Left renal pelvis (tissue), 4 donors: ENCODE data around the gene FBRSL1. TPM values are rescaled to one million over a fixed set of nuclear protein-coding genes. Genes with fewer than 3 reads are reported as not detected.

Source experiments
- DNase-seq, 4 donors: peaks; one replicate each; pipeline ENCODE4 v3.0.0-alpha.2; 2013; ENCODE audit warnings: low read depth in 4 of 4, low spot score in 3 of 4
- polyA plus RNA-seq, 4 donors: library from polyadenylated mRNA; unstranded; fragments of 120-200 nt; gene quantifications; one replicate each; pipeline ENCODE4 v1.2.1, GENCODE V29; 2013; ENCODE audit not compliant: insufficient read length in 4 of 4

Gene FBRSL1
- polyA plus RNA-seq, 4 donors, result 34.5 to 93.9 (median 48.2) TPM

DNA sequence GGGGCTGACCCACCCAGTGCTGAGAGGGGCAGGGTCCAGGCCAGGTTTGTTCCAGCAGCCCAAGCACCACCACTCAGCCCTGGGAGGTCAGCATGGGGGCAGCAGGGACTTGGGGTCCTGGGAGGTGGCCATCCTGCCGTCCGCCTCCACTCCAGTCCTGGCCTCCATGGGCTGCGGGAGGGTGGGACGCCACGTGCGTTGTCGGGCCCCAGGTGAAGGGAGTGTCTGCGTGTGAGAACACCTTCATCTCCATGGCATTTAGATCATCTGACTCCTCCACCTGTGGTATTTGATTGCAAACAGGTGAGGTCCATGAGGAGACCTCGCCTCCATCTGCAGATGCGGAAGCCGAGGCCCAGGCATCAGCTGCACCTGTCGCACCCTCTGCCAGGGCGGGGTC is 44.1 kb downstream of the FBRSL1 start:
- DNase-seq, result no peak

DNA sequence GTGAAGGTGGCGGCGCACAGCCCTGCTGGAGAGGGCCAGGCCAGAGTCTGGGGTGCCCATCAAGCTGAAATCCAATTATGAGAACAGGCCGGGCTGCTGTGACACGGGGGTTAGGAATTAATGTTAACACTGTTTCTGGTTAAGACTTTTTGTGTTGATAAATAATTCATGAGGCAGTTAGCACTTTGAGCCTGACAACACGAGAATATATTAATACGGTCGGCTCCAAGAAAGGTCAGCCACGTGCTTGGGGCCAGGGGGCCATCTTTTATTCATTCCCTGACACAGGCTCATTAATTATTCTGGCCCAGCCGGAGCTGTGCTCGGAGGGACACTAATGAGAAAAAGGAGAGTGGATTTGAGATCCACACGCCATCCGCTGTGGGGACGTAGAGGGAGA is 45.1 kb downstream of the FBRSL1 start:
- no peak for DNase-seq

DNA sequence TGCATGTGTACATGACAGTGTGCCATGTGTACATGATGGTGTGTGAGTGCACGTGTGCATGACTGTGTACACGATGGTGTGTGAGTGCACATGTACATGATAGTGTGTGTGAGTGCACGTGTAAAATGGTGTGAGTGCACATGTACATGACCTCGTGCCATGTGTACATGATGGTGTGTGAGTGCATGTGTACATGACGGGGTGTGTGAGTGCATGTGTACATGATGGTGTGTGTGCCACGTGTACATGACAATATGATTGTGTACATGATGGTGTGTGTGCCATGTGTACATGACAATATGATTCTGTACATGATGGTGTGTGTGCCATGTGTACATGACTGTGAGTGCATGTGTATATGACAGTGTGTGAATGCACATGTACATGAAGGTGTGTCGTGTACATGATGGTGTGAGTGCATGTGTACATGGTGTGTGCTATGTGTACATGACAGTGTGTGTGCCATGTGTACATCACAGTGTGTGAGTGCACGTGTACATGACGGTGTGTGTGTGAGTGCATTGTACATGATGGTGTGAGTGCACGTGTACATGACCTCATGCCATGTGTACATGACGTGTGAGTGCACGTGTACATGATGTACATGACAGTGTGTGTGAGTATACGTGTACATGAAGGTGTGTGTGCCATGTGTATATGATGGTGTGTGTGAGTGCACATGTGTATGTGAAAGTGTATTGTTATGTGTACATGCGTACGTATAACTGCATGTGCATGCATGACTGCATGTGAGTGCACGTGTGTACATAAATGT is 46.3 kb downstream of the FBRSL1 start:
- no peak for DNase-seq

DNA sequence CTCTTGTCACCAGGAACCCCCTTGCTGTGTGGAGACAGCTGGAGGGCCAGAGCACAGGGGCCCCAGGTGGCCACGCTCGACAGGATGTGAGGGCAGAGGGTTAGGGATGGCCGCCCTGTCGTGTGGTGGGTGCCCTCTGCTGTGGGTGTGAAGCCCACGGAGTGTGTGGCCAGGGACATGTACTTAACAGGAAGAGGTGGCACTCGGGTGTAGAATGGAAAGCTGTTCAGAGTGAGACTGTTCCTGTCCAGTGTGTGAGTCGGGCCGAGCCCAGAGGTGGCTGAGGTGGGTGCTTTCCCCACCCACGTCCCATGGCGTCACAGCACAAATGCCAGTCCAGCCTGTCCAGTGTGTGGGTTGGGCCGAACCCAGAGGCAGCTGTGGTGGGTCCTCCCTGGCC is 47.1 kb downstream of the FBRSL1 start:
- DNase-seq, result no peak

DNA sequence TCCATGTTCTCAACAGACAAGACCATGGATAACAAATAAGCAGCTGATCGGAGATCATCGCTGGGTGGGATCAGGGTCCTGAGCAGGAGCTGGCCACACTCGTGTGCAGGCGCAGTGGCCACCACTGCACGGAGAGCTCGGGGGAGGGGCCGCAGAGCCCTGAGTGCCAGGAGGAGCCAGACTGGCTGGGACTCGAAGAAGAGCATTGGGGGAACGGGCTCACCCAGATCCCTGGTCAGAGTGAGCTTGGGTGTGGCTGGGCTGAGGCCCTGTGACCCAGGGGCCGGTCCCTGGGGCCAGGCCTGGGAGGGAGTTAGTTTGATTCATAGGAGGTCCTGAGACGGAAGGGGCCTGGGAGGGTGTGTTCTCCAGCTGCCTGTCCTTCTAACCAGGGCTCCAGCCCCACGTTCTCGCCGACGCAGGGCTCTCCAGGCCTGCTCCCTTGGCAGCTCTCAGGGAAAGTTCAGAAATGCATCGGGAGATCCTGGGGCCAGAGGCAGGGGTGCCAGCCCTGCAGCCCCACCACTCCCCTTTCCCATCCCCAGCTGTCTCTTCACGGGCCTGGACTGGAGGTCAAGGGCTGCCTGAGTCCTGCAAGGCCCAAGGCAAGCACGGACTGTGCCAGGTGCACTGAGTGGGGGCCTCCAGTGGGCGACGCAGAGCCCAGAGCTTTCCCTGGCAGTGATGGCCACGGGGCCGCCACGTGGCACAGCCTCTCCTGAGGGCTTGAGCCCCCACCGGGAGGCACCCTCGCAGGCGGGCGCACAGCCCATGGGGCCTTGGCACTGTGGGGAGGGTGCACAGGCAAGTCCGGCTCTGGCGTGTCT is 48.1 kb downstream of the FBRSL1 start:
- DNase-seq, result no peak

DNA sequence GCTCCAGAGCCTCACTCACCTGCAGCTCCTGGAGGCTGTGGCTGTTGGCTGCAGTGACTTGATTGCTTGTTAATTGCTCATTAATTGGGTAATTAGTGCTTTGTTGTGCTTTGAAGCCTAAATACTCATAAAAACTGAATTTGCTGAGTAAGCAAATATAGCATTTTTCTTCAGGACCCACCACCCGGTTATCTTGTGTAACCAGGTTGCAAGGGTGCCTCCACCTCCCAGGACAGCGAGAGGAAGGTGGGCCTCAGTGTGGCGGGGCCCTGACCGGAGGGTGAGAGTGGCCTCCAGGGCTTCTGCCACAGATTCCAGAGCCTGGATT is 48.7 kb downstream of the FBRSL1 start:
- DNase-seq, result no peak

DNA sequence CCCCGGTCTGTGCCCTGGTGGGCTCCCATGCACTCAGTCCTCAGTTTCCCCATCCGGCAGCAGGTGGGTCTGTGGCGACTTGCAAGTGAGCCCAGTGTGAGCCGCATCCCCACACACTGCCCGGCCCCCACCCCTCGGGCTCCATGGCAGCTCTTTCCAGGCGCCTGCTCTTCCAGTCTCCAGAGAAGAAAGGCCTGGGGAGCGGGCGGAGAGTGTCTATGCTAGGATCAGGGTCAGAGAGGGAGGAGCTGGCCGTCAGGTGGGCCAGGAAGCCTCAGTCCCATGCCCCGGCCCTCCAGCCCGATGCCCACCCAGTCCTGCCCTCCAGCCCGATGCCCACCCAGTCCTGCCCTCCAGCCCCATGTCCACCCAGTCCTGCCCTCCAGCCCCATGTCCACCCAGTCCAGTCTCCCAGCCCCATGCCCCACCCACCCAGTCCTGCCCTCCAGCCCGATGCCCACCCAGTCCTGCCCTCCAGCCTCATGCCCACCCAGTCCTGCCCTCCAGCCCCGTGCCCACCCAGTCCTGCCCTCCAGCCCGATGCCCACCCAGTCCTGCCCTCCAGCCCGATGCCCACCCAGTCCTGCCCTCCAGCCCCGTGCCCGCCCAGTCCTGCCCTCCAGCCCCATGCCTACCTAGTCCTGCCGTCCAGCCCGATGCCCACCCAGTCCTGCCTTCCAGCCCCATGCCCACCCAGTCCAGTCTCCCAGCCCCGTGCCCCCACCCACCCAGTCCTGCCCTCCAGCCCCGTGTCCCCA is 49.2 kb downstream of the FBRSL1 start:
- no peak for DNase-seq

DNA sequence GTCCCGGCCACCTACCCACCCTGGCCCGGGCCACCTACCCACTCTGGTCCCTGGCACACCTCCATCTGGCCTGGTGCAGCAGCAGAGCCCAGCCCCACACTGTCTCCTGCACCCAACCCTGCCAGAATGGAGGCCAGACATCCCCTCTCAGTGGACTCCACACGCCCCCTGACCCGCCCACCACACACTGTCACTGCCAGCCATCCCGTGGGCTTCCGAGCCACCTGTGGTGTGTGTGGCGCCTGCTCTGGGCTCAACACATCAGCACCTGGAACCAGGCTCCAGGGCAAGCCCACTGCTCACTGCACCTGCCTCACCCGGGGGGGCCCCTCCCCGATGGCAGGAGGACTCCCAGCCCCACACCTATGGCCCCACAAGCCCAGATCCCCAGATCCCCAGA is 50.5 kb downstream of the FBRSL1 start:
- no peak for DNase-seq

DNA sequence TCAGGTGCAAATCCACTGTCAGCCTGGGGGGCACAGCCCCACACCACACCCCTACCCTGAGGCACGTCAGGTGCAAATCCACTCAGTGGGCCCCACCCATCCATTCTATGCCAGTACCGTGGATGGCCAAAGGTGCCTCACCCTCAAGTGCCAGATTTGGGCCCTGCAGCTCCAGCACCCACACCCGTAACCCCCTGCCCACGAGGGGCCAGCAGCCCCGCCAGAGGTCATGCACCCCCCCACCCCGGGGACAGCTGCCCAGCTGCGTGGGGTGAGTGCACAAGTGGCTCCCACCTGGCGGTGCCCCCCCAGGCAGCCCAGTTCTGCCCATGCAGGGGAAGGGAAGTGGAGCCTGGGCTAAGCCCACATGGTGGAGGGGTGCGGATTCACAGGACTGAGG is 51.2 kb downstream of the FBRSL1 start:
- DNase-seq, result no peak

DNA sequence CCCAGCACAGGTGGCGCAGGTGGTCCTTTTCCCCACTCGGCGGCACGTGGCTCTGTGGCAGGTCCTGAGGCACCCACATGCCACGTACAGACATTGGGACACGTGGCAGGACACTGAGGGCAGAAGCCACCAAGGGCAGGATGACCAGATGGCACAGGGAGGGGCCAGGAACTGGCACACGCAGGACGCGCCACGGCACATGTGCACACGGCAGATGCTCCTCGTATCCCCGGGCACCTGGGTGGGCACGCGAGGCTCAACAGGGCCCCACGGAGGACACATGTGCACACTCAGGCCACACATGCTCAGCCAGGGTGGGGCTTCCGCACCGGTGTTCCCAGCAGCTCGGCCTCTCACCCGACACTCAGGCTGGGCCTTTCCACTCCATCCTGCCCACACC is 52.0 kb downstream of the FBRSL1 start:
- no peak for DNase-seq

DNA sequence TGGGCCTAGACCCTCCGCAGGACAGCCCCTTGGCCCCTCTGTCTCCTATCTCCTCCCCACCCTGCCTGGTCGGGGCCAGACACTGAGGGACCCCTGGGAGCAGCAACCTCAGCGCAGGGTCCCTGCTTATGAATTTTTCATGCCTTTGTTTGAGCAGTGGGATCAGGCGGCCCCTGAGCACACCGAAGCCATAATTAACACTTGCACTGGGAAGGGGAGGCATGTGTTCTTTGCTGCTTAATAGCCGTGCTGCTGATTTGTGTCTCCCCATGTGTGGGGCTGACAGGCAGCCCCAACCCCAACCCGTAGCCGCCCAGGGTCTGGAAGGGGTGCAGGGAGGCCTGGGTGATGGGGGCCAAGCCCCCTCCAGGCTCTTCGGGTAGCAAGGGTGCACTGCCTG is 52.7 kb downstream of the FBRSL1 start:
- DNase-seq, result no peak

DNA sequence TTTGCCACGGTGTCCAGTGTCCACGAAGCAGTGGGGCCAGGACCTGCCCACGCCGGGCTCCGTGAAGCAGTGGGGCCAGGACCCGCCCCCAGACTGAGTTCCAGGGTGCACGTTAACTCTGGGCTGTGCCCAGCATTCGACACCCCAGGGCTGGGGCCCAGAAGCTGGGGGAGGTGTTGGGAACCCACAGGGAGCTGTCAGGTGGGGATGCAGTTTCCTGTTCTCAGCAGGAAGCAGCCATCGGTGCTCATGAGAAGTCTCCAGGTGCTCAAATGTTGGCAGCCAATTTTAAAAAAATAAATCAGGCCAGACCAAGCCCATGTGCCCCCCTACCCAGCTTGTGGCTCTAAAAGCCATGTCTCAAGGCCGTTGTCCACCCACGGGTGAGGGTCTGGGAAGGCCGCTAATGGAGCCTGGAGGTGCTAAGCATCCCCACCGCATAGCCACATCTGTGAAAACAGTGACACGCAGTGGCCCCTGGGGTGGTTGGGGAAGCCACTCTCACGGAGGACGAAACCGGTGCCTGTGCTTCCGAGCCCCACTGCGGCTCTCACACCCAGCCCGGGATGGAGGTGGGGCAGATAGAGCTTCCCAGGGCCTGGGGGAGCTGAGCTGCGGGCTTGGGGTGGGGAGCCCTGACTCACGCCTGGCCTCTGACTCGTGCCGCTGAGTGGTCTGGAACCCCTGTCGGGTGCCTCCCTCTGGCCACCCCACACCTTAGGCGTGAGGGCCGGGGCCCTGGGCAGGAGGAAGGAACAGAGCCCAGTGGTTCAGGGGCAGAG is 53.5 kb downstream of the FBRSL1 start:
- DNase-seq, result no peak

DNA sequence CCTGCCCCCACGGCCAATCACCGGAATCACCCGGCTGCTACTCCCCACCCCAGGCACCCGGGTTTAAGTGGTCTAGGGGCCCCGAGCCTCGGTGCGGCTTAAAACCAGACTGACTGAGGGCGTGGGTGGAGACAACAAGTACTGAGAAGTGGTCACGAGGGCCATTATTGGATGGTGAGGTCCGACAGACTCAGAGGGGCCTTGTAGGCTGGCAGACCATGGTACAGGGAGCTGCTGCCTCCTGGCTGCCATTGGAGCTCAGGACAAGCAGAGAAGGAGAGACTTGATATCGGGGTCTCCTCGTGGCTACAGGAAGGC is 54.1 kb downstream of the FBRSL1 start:
- DNase-seq, result no peak

DNA sequence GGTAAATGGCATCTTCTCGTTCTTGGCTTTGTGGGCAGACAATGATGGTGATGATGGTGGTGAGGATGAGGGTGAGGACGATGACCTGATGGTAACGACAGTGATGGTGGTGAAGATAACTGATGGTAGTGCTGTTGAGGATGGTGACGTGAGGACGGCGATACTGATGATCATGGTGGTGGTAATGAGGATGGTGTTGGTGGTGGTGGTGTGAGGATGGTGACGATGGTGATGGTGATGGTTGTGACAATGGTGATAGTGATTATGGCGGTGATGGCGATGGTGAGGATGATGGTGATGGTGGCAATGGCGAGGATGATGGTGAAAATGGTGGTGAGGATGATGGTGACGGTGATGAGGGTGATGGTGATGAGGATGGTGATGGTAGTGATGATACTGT is 54.5 kb downstream of the FBRSL1 start:
- no peak for DNase-seq

DNA sequence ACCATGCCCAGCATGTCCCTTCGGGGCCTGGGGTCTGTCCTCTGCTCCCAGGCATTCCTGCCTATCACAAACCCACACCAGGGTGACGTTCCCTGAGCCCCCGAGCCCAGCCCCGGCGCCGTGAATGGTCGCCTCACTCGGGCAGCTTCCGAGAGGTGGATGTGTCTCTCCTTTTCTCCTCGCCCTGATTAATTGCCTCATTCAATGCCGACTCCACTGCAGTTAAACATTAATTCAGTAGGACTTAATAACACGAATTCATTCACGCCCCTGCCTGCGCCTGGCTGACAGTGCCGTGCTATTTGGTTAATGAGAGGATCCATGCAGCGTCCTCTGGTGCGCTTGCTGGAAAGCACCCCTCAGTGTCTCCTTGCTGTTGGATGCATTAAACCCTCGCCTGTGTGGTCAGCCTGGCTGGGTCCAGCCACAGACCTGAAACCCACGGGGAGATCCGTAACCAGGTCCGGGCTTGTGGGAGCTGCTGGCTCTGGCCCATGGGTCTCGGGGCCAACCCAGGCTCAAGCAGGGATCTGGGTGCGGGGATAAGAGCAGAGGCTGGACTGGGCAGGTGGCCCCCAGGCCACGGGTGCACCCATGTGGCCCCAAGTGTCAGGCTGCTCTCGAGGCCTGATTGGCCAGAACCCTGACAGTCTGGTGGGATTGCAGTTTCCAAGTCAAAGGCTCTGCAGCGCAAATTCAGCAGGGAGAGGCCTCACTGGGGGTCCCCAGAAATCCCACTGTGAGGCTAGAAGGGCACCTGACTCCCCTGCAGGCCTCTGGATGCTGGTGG is 55.4 kb downstream of the FBRSL1 start:
- no peak for DNase-seq

DNA sequence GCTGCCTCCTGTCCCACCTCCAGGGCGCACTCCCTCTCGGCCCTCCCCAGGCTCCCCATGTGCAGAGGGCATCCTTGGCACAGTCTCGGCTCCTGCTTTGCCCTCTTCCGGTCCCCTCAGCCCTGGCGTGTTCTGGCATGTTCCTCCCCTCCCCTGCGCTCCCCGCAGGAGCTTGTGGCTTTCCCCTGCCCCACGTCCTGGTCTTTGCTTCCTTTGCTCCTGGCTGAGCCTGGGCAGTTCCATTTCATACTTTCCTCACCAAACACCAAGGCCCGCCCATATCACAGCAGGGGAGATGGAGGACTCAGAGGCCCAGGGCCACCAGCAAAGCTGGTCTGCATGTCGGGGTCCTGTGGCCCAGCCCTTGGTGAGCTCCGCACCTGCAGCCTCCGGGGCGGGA is 56.0 kb downstream of the FBRSL1 start:
- no peak for DNase-seq

DNA sequence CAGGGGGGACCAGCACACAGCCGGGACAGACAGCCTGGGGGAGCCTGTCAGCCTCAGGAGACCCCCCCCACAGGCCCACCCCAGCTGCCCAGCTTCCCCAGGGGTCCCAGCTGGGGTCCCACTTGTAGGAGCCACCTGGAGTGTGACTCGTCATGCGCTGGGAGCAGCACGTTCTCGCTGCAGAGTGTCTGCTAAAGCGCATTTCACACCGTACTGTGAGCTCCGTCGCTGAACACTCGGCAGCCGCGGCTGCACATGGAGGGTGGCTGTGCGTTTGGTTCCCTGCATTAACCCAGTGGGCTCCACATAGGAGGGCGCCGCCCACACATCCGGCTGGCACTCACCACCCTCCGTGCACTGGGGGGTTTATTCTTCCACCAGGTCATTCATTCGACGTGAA is 56.7 kb downstream of the FBRSL1 start:
- DNase-seq, result no peak

DNA sequence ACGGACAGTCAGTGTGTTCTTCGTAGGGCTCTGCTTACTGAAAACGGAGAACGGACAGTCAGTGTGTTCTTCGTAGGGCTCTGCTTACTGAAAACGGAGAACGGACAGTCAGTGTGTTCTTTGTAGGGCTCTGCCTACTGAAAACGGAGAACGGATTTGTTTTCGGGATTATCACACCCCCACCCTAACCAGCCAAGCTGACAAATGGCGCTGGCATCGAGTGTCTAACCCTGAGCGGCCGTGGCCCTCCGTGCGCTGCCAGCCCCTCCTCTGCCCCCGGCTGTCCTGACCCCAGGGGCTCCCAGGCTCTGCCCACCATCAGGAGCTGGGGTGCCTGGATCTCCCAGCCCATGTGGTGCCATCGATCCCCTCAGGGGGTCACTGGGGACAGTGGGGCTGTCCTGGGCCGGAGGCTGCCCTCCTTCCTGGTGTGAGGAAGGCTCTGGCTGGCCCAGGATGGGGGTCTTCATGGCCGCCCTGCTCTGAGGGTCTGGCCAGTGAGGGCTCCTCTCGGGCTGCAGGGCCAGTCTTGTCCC is 57.3 kb downstream of the FBRSL1 start:
- no peak for DNase-seq

DNA sequence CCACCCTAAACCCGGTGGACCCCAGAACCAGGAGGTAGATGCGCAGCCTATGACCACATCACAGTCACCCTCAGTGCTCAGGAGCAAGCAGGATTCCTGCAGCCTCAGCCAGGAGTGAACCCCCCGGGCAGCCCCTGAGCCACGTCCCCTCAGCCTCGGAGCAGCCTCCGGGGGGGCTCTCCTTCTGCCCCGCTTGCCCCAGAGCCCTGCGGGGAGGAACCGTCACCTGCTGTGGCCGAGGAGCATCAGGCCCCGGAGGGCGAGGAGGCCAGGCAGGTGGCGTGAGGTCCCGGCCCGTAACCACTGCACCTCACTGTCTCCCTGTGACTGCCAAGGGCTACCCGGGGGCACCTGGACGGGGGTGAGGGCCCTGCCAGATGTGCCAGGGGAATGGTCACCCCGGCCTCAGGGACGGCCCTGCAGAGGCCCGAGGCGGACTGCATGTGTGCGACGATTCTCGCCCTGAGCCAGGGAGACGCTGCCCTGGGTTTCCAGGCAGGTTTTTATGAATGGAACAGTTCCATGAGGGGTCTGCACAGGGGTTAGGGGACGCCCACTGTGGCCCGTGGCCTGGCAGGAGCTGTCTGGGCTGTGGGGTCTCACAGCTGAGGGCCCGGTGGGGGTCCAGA is 58.6 kb downstream of the FBRSL1 start:
- DNase-seq, result no peak
